CD4-positive, alpha-beta T cell treated with Interleukin-2 at 100 ng/mL for 4 hours (primary cell): Measurements from ENCODE around the gene IFNL2.
"Not testable (repeated sequence)": the region's sequence is repeated elsewhere in the genome, so short reads cannot be mapped to it uniquely, and the experiment has no call there.

Source experiments
- DNase-seq: peaks from one replicate; pipeline ENCODE4 v3.0.0-alpha.2; 2020; ENCODE audit warnings: low spot score

The IFNL2 gene

DNA sequence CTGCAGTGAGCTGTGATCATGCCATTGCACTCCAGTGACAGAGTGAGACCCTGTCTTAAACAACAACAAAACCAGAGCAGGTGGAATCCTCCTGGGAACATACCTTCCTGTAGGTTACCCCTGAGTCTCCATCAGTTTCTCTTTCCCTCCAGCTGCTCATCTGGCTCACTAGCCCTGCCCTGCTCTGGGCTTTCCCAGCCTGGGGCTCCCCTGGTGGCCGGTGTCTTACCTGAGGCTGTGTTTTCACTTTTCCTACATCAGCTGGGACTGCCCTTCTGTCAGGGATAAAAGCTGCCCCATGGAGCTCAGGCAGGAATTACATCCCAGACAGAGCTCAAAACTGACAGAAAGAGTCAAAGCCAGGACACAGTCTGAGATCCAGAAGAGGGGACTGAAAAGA, at the start of gene IFNL2:
Gene IFNL2 (plus strand): TSS at position 312 of the 400 bp plus-strand sequence. CDS start 173 bp downstream, outside the sequence.
- DNase-seq: not testable (repeated sequence)

DNA sequence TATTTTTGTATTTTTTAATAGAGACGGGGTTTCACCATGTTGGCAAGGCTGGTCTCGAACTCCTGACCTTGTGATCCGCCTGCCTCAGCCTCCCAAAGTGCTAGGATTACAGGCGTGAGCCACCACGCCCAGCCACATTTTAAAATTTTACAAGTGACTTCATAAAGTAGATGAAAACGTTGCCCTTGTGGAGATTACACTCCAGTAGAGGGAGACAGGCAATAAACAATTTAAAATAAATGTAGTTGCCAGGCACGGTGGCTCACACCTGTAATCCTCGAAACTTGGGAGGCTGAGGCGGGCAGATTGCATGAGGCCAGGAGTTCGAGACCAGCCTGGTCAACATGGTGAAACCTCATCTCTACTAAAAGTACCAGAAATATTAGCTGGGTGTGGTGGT, 49.1 kb upstream of the IFNL2 start:
- DNase-seq: not testable (repeated sequence)

DNA sequence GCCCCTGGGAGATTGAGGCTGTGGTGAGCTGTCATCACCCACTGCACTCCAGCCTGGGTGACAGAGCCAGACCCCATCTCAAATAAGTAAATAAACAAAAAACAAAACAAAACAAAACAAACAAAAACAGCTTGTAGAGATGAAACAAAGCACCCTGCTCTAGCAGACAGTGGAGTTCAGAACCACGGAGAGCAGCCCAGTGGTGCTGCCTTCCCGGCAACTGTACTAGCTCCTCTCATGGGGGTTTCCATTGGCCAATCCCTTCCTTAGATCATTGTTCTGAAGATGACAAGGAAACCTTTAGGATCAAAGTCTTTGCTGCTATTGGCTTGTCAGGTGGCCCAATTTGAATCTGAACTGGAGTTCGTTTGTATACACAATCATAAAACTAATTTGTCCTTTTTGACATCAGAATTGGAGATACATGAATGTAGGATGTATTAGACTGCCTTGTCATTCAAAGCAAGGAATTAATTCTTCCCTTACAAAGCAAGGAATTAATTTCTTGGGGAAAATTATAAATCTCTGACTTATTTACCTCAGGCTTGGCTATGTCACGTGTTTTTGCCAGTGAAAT, 44.4 kb upstream of the IFNL2 start:
- no peak for DNase-seq

DNA sequence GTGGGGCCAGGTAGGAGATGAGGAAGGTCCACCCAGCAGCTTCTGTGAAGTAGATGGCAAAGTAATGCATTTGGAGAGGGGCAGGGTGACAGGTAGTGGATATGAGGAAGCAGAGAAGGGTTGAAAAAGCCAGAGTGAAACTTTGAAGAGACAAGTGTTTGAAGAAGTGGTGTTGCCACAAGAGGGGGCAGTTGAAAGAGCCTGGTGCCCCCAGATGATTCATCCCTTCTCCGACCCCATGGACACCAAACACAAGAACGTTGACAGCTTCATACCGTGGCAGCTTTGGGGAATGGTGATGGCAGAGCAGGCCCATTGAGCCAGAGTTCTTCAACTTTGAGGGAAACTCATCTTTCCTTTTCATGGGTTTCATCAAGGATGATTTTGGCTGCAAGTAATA, 43.3 kb upstream of the IFNL2 start:
- no peak for DNase-seq

DNA sequence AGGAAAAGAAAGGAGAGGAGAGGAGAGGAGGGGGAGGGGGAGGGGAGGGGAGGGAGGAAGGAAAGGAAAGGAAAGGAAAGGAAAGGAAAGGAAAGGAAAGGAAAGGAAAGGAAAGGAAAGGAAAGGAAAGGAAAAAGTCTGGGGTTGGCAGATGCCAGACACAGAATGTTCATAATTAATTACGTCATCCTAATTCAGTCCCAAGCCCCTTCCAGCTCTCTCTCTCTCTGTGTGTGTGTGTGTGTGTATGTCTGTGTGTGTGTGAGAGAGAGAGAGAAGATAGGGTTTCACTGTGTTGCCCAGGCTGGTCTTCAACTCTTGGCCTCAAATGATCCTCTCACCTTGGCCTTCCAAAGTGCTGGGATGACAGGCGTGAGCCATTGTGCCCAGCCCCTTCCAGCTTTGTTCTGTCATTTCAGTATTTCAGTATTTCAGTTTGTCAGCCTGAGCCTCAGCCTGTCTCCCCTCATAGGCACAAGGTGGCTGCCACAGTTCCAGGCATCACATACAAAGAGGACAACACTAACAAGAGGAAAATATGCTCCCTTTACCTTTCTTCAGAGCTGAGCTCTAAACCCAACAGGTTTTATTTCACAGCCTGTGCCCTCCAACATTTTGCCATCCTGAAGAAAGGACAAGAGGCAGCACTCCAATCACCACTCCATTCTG, 38.0 kb upstream of the IFNL2 start:
- DNase-seq: no peak

DNA sequence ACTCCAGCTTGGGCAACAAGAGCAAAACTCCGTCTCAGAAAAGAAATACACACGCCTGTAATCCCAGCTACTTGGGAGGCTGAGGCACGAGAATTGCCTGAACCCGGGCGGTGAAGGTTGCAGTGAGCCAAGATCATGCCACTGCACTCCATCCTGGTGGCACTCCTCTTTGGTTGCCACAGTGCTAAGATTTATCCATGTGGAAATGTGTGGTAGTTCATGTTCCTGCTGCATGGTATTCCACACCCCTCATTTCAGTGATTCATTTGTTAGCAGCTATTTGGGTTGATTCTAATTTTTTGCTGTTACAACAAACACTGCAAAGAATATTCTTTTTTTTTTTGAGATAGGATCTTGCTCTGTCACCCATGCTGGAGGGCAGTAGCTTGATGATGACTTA, 35.5 kb upstream of the IFNL2 start:
- DNase-seq: no peak

DNA sequence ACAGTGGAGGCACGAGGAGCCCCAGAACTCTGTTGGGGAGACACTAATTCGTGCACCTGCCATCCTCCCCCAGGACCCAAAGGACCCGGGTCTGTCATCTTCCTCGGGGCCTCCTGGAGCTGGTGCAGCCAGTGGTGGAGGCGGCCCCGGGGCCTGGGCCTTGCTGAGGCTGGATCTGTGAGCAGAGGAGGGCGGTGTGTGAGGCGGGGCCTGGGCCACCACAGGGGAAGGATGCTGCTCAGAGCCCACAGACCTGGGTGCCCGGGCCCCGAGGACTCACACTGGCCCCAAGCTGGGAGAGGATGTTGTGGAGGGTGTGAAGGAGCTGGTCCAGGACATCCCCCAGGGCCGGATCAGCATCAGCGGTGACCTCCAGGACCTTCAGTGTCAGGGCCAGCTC, 31.7 kb upstream of the IFNL2 start:
- no peak for DNase-seq

DNA sequence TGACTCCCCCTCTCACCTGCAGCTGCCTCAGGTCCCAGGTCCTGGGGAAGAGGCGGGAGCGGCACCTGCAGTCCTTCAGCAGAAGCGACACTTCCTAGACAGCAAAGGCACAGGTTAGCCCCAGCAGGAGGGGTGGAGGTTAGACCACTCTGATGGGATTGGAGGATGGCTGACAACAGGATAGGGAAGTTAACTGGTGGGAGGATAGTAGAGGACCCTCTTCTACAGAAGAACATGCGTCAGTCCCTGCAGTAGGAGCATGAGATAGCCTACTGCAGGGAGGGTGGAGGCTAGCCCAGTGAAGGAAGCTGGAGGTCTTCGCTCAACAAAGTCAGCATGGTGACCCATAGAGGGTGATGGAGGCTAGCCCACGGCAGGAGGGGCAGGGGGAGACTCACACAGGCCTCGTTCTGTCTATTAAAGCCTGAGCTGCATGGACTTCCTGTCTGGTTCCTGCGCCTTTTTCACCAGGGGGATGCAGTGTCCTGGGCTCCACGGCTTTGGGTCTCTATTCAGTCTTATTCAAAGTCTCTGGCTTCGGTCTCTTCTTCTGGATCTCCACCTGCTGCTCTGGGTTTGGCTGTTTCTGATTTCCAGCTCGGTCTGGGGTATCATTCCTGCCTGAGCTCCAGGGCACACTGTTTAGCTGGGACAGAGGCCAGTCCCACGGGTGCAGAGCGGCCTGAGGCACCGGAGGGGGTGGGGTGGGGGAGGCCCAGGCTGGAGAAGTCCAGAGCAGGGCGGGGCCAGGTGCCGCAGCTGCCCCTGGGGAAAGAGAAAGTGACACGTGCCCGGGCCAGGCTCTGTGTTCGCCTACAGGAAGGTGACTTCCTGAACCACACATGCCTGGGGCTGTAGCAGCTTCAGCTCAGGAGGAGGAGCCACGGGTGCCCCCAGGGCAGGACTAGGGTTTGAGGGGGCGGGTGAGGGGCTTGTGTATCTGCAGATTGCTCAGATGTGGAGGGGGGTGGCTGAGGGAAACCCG, 30.7 kb upstream of the IFNL2 start:
- DNase-seq: peak; percentile 16

DNA sequence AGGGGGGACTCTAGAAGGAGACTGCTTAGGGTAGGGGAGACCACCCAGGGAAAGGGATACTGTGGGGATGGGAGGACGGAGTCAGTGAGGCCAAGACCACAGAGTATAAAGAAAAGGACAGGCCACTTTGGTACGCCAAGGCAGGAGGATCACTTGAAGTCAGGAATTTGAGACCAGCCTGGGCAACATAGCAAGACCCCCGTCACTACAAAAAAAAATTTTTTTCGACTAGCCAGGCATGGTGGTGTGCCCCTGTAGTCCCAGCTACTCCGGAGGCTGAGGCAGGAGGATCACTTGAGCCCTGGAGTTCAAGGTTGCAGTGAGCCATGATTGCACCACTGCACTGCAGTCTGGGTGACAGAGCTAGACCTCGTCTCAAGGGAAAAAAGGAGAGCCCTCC, 30.0 kb upstream of the IFNL2 start:
- DNase-seq: no peak

DNA sequence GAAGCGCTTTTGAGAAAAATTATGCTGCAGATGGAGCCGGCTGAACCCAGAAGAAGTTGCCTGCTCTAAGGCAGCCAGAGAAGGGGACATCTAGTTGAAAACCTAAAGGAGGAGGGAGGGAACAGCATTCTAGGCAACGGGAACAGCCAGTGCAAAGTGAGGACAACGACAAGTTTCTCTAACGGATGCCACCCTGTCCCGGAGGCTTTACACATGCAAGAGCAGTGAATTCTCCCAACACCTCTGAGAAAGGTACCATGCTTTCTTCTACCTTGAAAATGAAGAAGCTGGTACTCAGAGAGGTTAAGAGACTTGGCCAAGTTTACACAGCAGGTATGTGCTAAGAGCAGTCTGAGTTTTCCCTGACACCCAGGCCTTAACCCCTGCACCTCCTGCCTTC, 29.3 kb upstream of the IFNL2 start:
- no peak for DNase-seq

DNA sequence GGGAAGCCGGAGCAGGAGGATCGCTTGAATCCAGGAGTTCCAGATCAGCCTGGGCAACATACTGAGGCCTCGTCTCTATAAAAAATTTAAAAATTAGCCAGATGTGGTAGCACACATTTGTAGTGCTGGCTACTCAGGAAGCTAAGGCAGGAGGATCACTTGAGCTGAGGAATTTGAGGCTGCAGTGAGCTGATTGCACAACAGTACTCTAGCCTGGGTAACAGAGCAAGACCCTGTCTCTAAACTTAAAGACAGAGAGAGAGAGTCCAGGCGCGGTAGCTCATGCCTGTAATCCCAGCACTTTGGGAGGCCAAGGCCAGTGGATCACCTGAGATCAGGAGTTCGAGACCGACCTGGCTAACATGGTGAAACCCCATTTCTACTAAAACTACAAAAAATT, 27.8 kb upstream of the IFNL2 start:
- DNase-seq: no peak

DNA sequence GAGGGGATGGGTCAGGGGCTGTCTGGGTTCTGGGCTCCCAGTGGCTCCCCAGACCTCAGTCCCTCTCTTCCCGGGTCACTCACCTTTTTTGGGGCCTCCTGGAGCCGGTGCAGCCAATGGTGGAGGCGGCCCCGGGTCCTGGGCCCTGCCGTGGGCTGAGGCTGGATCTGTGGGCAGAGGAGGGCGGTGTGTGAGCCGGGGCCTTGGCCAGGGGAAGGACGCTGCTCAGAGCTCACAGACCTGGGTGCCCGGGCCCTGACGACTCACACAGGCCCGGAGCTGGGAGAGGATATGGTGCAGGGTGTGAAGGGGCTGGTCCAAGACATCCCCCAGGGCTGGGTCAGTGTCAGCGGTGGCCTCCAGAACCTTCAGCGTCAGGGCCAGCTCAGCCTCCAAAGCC, 24.5 kb upstream of the IFNL2 start:
- DNase-seq: not testable (repeated sequence)

DNA sequence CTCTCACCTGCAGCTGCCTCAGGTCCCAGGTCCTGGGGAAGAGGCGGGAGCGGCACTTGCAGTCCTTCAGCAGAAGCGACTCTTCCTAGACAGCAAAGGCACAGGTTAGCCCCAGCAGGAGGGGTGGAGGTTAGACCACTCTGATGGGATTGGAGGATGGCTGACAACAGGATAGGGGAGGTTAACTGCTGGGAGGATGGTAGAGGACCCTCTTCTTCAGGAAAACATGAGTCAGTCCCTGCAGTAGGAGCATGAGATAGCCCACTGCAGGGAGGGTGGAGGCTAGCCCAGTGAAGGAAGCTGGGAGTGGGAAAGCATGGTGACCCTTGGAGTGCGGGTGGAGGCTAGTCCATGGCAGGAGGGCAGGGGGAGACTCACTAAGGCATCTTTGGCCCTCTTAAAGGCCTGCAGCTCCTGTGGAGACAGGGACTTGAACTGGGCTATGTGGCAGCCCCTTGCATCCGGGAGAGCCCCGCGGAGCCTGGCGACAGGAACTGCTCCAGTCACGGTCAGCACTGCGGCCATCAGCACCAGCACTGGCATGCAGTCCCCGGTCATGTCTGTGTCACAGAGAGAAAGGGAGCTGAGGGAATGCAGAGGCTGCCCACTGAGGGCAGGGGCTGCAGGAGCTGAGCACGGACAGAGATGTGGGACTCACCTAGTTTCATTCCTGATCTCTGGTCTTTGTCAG, 23.6 kb upstream of the IFNL2 start, which contains the start of gene IFNL3:
Gene IFNL3 (minus strand): TSS at position 597 of the 691 bp plus-strand sequence. CDS start 39 bp downstream, at position 558.
- not testable (repeated sequence) for DNase-seq

DNA sequence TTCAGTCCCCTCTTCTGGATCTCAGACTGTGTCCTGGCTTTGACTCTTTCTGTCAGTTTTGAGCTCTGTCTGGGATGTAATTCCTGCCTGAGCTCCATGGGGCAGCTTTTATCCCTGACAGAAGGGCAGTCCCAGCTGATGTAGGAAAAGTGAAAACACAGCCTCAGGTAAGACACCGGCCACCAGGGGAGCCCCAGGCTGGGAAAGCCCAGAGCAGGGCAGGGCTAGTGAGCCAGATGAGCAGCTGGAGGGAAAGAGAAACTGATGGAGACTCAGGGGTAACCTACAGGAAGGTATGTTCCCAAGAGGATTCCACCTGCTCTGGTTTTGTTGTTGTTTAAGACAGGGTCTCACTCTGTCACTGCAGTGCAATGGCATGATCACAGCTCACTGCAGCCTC, 23.0 kb upstream of the IFNL2 start:
- not testable (repeated sequence) for DNase-seq

DNA sequence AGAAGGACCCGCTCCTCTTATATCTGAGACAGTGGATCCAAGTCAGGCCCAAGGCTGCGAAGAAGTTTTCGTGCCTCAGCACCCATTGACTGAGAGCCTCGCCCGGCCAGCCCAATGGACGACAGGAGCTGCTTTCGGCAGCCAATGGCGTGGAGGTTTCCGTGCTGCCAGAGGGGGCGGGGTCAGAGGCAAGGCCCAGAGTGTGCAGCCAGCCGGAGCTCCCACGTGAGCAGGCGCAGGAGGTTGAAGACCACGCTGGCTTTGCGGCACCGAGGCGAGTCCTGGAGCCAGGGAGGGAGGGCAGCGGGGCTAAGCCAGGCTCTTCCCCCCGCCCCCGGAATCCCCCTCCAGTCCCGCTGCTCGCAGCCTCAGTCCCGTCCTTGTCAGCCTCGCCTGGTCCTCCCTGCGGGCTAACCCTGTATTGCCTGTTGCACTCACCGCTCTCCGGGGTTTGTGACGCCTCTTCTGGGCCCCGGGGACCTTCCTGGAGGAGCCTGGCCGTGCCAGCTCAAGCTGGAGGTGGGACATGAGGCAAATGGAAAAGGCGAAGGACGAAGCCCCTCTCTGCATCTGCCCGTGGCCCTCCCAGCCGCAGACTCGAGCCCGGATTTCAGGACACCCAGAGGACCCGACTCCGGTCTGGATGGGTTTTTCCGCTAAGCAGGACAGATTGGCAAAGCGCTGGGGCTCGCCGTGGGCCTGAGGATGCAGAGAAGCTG, 21.1 kb upstream of the IFNL2 start:
- DNase-seq: peak; percentile 39

DNA sequence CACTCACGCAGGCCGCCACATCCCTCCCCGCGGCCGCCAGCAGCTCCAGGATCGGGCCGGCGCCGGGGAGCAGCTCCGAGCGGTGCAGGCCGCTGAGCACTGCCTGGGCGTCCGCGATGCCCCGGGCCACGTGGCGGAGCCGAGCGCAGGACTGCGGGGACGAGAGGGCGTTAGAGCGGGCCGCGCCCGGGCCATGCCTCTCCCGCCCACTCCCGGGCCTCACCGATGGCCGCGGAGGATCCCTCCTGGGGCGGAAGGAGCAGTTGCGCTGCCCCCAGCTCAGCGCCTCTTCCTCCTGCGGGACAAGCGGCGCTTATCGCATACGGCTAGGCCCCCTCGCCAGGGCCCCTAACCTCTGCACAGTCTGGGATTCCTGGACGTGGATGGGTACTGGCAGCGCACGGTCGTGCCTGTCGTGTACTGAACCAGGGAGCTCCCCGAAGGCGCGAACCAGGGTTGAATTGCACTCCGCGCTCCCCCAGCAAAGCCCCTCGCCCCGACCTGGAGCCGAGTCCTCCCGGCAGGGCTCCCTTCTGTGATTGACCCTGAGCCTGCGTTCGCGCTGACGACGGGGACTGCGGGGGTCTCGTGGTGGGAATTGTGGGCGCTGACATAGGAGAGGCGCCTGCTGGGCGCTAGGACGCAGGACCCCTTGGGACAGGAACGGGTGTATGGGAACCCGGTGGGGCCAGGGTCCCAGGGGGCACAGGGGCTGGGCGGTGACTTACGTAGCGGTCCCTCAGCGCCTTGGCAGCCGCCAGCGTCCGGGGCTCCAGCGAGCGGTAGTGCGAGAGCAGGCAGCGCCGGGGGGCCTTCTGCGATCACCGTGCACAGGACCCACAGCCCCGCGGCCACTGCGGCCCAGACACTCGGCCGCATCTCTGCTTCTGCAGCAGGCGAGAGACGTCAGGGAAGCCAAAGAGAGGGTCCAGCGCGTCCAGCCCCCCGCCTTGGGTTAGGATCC, 20.2 kb upstream of the IFNL2 start:
- DNase-seq: no peak

DNA sequence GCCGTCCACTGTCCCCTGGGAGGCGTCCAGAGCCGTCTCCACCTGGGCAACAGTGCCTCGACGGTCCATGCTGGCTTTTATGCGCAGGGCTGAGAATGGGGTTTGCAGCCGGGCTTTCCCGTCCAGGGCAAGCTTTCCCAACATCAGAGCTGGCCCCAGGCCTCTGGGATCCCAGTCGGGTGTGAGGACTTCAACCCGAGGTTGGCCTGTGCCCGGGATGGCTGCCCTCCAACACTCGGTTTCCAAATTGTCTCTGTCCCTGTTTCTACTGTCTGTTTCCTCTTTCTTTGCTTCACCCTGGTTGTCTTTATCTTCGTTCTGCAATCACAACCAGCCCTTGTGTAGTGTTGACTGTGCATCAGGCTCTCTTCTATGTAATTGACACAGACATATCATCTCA, 19.4 kb upstream of the IFNL2 start, which contains the start of gene IFNL4:
Gene IFNL4 (minus strand): TSS at position 51 of the 400 bp plus-strand sequence.
- no peak for DNase-seq

DNA sequence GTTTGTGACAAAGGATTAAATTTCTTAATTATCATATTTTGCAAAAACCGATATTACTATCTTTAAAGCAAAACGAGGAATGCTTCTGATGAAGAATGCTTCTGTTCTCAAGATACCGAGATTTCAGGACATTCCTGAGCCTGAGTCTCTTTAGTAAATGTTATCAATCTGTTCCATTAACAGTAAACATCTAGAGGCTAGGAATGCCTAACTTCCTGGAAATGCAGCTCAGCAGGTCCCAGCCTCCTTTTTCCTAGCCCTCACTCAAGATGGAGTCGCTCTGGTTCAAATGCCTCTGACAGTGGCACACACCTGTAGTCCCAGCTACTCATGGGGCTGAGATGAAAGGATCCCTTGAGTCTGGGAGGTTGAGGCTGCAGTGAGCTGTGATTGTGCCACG, 17.1 kb upstream of the IFNL2 start:
- no peak for DNase-seq

DNA sequence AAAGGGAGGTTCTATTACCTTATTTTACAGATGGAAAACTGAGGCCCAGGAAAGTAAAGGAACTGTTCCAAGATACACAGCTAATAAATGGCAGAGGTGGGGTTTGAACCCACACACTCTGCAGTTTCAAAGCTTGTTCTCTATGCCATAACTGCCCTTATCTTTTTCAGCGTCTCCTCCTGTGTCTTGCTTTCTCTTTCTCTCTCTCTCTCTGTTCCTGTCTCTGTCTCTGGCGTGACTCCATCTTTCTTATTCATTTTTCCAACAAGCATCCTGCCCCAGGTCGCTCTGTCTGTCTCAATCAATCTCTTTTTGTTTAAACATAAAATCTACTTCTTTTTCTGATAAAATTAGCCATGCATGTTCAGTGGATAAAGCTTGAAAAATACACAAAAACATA, 16.4 kb upstream of the IFNL2 start:
- DNase-seq: no peak

DNA sequence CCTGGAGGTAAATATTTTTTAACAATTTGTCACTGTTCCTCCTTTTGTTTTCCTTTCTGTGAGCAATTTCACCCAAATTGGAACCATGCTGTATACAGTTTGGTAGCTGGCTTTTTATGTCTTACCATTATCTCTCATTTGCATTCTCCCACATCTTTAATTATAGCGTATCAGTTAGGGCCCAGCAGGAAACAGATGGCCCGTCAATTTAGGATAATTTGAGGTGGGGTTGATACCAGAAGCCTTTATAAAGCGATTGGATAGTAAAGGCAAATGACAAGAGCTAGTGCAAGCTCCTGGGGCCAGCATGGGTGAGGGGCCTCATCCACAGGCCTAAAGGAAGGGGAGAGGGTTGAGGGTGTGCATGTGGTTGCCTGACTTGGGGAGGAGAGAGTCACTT, 15.7 kb upstream of the IFNL2 start:
- no peak for DNase-seq
